Heart left ventricle (tissue), 13 donors: ENCODE results near the gene PTOV1.

Experiments
- CTCF ChIP-seq, 12 donors: fragments of 200-600 bp; sonication (generic) in 4 of 12; IDR thresholded peaks; one replicate each; pipeline versions ENCODE4 v1.5.0 to v1.8.0; 2018 to 2022; ENCODE audit warnings: antibody characterized with exemption in 12 of 12, mild to moderate bottlenecking in 5 of 12
- POLR2A ChIP-seq, 2 donors: fragments of 450-650 bp; IDR thresholded peaks; one replicate each; pipeline ENCODE4 v1.6.1; 2017; ENCODE audit warnings: antibody characterized with exemption in 2 of 2, mild to moderate bottlenecking in 2 of 2, moderate library complexity in 2 of 2
- donor health status: ischemic (EF 13 %, LVEDD 7.1; RV severe dilation, severe dysfunction).
- donor health status: DM: no; HTN: yes; CAD: no.
- donor health status: DM: no; HTN: no; CAD: no.
- donor health status: ischemic (EF 25% LVEDD 6.9; RV normal size, moderate dysfunction).
- donor health status: ischemic (EF 25% LVEDD 5.7; RV mildly dilated, moderate dysfunction).
- donor health status: ischemic (EF 35%, LVEDD 5.7; RV mildly dilated, moderate dysfunction).
- donor health status: nonischemic (EF 11% LVEDD 7.7; RV severe dilation, severe dysfunction).
- donor health status: DM: yes; HTN: yes; CAD: no.
- donor health status: PGD.
- donor health status: ischemic (EF 29% LVEDD 5.4; RV normal size, mild dysfunction).
- donor health status: nonischemic (EF 23%, LVEDD 6.1; RV moderate dilation, normal function).

GRCh38 chr19:49889687-49890348 is 38.9 kb downstream of the PTOV1 start:
- TF ChIP-seq CTCF (IDR thresholded peaks at IDR 0.05) (peak; percentile 65 to 89 (median 78)), POLR2A (IDR thresholded peaks at IDR 0.05) (no peak)
